NCI-H2107 (cell line): ENCODE measurements around the gene TFCP2L1.

Experiments
- DNase-seq: peaks from one replicate; lab custom pipeline; 2025; lab: John Stamatoyannopoulos, UW

TFCP2L1 gene

GRCh38 chr2:121196132-121196848 is 88.7 kb downstream of the TFCP2L1 start:
- peak; percentile 63 for DNase-seq

- no peak for DNase-seq
These were observed 90.0 kb downstream of the TFCP2L1 start for GRCh38 chr2:121195036-121195435.

GRCh38 chr2:121194626-121195025 is 90.4 kb downstream of the TFCP2L1 start:
- DNase-seq, result no peak

GRCh38 chr2:121193185-121193584 is 91.8 kb downstream of the TFCP2L1 start:
- no peak for DNase-seq

- no peak for DNase-seq
These were observed 92.4 kb downstream of the TFCP2L1 start for GRCh38 chr2:121192576-121192975.

GRCh38 chr2:121191191-121192170 is 93.5 kb downstream of the TFCP2L1 start:
- no peak for DNase-seq

- DNase-seq, result no peak
These were observed 95.2 kb downstream of the TFCP2L1 start for GRCh38 chr2:121189661-121190381.

- DNase-seq, result no peak
These were observed 96.0 kb downstream of the TFCP2L1 start for GRCh38 chr2:121189011-121189410.

- DNase-seq, result no peak
These were observed 97.0 kb downstream of the TFCP2L1 start for GRCh38 chr2:121187982-121188411.

GRCh38 chr2:121187351-121187981 is 97.5 kb downstream of the TFCP2L1 start:
- DNase-seq, result no peak

GRCh38 chr2:121186261-121186660 is 98.7 kb downstream of the TFCP2L1 start:
- DNase-seq, result no peak

- peak; percentile 63 for DNase-seq
These were observed 99.4 kb downstream of the TFCP2L1 start for GRCh38 chr2:121185571-121186074.

GRCh38 chr2:121185111-121185510 is 99.9 kb downstream of the TFCP2L1 start:
- DNase-seq, result no peak

- DNase-seq, result no peak
These were observed 100.6 kb downstream of the TFCP2L1 start for GRCh38 chr2:121184248-121184862.

- no peak for DNase-seq
These were observed 102.5 kb downstream of the TFCP2L1 start for GRCh38 chr2:121182520-121182919.

GRCh38 chr2:121179467-121179866 is 105.5 kb downstream of the TFCP2L1 start:
- DNase-seq, result no peak

- DNase-seq, result no peak
These were observed 106.3 kb downstream of the TFCP2L1 start for GRCh38 chr2:121178730-121179129.

GRCh38 chr2:121177896-121178295 is 107.1 kb downstream of the TFCP2L1 start:
- no peak for DNase-seq

GRCh38 chr2:121175326-121175725 is 109.7 kb downstream of the TFCP2L1 start:
- no peak for DNase-seq

GRCh38 chr2:121173806-121174205 is 111.2 kb downstream of the TFCP2L1 start:
- no peak for DNase-seq

GRCh38 chr2:121173112-121173511 is 111.9 kb downstream of the TFCP2L1 start:
- DNase-seq, result no peak
